HS-5 (cell line): ENCODE results near the gene DPPA4.
"Not testable (repeated sequence)": the region's sequence is repeated elsewhere in the genome, so short reads cannot be mapped to it uniquely, and the experiment has no call there.

Source experiments
- DNase-seq: peaks from one replicate; pipeline ENCODE4 v3.0.0-alpha.2; 2012; ENCODE audit warnings: low read depth

DPPA4 gene

DNA sequence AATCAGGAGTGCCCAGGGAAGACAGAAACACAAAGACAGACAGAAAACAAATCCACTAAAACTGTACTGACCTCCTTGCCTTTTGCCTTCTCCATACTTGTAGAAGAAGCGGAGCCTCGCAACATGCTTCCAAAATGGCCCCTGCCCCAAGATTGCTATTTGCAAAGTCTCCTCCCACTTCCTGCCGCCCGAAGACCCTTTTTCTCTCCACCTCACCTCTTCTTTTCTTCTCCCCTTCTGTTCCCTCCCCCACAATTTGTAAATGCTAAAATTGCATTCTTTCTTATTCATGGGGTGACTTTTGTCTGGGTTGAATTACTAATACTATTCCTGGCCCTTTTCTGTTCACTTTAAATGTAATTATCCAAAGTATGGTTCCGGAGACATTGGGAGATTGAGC is at the start of gene DPPA4:
DPPA4 (minus strand) TSS at position 154 of the 400 bp plus-strand sequence; CDS start at position 125, 29 bp downstream.
- DNase-seq, result no peak

DNA sequence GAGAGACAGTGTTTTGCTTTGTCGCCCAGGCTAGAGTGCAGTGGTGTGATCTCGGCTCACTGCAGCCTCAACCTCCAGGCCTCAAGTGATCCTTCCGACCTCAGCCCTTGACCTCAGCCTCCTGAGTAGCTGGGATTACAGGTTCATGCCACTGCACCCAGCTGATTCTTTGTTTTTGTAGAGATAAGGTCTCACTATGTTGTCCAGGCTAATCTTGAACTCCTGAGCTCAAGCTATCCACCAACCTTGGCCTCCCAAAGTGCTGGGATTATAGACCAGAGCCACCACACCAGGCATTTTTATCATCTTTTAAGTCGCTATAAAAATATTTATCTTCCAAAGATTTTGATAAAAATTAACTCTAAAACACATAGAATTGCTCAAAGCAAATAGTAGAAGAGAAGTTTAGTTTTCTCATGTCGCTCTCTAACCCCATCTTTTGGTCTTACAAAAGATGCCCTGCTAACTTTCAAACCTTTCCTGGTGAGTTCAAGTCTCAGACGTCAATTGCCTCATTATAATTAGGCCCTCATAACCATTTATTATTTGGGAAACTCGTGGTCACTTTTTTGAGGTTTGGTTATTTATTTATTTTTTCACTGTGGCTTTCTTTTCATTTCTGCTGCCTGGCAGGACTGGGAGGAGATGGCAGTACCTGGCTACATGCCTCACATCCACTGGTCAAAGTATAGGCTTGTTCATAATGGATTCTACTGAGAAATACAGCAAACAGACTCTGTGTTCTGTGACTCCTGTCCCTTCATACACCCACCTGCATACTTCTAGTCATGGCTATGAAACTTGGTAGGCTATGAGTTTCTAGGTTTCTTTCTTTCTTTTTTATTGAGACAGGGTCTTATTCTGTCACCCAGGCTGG is 48.3 kb upstream of the DPPA4 start:
- no peak for DNase-seq

DNA sequence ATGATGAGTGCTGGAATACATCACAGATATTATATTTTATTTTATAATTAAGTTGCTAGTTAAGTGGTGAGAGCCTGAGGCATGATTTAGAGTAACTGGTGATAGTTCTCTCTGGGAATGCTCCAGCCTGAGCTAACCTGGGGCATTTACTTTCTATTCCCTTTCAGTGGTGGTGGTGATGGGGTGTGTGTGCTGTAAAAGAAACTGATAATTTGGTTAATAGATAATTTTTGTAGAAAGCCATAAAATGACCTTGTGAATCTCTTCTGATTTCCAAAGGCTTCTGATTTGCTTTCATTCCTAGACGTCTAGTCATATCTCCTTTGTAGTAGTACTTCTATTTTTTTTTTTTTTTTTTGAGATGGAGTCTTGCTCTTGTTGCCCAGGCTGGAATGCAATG is 46.8 kb upstream of the DPPA4 start:
- no peak for DNase-seq

DNA sequence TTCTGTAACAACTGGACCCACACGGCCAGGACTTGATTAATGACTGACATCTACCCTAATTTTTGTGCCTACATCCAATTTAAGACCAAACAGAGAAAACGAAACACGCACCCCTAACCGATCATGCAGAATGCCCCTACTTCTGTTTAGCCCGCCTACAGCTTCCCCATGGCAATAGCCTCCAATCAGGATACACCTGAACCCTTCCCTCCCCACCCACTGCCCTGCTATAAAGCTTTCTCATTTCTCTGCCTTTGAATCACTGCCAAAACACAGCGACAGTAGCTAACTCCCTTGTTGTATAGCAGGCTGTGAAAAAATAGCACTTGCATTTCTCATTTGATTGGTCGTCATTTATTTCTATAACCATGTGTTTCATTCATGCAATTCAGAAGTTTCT is 45.2 kb upstream of the DPPA4 start:
- no peak for DNase-seq

DNA sequence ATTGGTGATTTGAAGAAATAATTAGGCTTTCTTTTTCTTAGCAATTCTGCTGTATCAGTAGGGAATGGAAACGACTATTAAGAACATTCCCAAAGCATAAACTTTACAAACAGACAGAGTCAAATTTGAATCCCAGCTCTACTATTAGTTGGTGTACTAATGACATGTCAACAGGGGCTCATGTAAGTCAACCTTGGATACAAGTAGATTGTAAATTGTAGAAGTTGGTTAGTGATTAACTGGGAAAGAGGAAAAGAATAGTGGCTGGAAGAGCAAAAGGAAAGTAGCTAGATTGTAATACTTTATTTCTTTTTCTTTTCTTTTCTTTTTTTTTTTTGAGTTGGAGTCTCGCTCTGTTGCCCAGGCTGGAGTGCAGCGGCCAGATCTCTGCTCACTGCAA is 38.6 kb upstream of the DPPA4 start:
- DNase-seq, result no peak

GRCh38 chr3:109374434-109374833 is 37.1 kb upstream of the DPPA4 start:
- not testable (repeated sequence) for DNase-seq

GRCh38 chr3:109373933-109374332 is 36.6 kb upstream of the DPPA4 start:
- DNase-seq, result no peak

DNA sequence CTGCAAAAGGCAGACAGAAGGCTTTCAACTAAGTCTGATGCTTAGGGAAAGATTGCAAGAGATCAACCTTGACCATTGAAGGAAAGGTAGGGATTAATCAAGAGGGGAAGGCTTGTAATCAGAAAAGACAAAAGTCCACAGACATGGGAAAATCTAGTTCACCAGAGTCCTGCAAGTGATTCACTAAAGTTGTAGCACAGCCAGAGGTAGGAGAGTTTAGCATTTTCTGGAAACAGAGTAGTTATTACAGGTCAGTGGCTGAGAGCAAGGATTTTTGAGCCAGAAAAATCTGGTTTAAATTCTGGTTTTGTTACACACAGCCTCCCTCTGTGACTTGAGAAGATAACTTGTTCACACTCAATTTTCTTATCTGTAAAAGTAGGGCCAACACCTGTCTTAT is 35.3 kb upstream of the DPPA4 start:
- DNase-seq, result no peak

DNA sequence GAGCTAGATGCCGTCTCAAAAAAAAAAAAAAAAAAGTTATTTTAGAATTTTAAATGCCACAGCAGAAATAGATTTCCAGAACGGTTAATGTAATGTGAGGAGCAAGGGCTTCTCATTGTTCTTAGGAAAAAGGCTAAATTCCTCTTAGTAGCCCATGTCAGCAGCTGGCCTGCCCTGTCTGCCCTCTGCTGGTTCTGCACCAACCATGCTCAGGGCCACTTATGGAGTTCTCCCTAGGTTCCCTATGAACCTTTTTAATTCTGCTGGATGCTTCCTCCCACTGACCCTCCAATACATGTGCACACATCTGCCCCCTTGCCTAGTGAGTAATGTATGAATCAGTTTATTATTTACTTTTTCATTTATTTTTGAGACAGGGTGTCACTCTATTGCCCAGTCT is 32.2 kb upstream of the DPPA4 start:
- no peak for DNase-seq

DNA sequence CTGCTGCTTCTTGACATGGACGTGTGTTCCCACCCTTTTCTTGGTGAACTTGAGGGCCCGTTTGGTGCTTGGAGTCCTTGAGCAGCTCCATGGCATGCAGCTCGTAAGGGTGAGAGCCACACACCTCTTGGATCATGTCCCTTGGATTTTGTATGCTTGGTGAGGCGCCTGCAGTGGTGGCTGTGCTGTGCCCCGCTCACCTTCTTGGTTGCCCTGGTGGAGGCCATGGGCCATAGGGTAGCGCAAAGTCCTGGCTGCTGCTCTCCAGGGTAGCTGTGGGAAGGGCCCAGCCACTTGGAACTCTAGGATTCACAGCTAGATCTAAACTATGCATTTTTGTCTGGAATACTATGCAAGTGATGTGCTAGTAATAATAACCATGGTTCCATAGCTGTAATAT is 26.7 kb upstream of the DPPA4 start:
- DNase-seq, result no peak

DNA sequence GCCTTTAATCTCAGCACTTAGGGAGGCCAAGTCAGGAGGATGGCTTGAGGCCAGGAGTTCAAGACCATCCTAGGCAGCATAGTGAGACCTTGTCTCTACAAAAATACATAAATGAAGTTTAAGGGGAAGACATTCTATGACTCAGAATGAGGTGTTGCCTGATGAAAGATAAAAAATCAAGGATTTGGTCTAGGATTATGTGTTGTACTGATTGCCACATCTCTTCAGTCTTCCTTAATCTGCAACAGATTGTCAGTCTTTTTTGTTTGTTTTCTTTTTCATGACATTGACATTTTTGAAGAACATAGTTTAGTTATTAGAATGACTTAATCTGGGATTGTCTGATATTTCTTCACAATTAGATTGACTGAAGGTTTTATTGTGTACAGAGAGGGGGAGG is 26.3 kb upstream of the DPPA4 start:
- peak; percentile 25 for DNase-seq

GRCh38 chr3:109362823-109363222 is 25.5 kb upstream of the DPPA4 start:
- no peak for DNase-seq

DNA sequence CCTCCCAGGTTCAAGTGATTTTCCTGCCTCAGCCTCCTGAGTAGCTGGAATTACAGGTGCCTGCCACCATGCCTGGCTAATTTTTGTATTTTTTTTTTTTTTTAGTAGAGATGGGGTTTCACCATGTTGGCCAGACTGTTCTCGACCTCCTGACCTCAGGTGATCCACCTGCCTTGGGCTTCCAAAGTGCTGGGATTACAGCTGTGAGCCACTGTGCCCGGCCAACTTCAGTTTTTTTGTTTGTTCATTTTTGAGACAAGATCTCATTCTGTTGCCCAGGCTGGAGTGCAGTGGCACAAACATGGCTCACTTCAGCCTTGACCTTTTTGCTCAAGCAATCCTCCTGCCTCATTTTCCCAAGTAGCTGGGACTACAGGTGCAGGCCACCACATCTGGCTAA is 21.5 kb upstream of the DPPA4 start:
- not testable (repeated sequence) for DNase-seq

DNA sequence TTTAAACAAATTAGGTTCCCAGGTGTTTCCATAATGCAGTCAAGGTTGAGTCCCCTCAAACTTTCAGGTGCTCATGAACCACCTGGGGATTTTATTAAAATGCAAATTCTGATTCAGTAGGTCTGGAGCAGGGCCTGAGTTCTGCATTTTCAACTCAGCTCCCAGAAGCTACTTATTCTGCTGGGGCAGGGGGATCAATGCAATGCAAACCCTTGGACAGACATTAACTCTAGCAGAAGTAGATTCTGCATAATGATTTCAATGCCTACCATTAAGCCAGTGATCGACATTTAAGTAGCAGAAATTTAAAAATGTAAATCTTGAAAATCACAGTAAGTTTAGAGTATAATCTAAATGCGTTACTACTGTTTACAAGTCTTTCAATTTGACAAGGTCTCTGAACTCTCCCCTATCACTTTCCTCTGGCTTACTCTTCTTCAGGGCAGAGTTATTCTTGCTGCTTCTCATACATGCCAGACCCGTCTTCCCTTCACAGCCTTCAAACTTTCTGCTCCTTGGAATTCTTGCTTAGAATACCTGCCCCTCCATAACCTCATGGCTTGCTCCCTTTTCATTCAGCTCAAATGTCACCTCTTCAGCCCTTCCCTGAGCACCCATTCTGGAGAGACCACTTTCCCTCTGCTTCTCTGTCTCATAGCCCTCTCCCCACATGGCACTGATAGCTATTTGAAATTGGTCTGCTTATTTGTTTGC is 19.3 kb upstream of the DPPA4 start:
- DNase-seq, result no peak

GRCh38 chr3:109355625-109356441 is 18.5 kb upstream of the DPPA4 start:
- DNase-seq, result no peak

GRCh38 chr3:109353057-109353456 is 15.7 kb upstream of the DPPA4 start:
- no peak for DNase-seq

DNA sequence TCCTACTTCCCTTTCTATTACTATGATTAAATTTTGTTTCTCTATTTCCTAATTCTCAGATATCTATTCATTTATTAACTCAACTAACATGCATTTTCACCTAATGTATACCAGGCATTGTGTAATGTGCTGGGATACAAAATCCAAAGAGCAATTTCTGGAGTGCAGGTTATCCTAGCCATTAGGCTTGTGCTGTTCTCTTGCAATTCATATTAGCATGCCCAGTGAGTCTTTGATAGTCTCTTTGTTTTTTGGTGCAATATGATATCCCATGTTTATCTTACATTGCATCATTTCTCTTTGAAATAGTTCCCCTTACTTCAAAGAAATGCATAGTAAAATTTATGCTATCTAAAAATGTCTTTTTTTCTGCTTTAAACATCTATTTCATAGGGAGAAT is 13.9 kb upstream of the DPPA4 start:
- DNase-seq, result no peak

DNA sequence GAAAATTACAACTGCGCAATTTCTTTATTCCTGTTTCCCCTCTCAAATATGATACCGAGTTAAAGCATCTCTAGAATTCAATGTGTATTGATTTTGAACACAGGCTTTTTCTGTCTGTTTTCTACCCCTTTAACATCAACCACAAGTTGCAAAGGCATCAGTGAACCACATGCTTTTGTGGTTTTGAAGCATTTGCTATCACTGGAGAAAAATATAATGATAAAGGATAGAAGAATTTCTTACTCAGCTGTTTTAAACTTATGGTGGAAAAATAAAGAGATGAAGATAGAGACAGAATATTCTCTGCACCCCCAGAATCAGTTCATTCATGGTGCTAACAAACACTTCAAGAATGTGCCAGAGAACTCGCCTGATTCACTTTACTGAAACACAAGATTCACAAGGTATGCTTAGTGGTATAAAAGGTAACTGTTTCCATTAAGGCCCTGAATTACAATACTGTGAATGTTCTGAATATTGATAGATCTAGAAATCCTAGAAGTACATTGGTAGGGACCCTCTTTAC is 9.5 kb upstream of the DPPA4 start:
- peak; percentile 32 for DNase-seq

GRCh38 chr3:109346099-109346498 is 8.8 kb upstream of the DPPA4 start:
- DNase-seq, result no peak

GRCh38 chr3:109339714-109340648 is 2.6 kb upstream of the DPPA4 start:
- no peak for DNase-seq

GRCh38 chr3:109339197-109339596 is 1.9 kb upstream of the DPPA4 start:
- DNase-seq, result no peak
